IgD-negative memory B cell (primary cell): Measurements from ENCODE around the gene STK32A. TPM values are rescaled to one million over a fixed set of nuclear protein-coding genes. Genes with fewer than 3 reads are reported as not detected.
"Not testable (repeated sequence)": the region's sequence is repeated elsewhere in the genome, so short reads cannot be mapped to it uniquely, and the experiment has no call there.

Experiments
- H3K27ac Mint-ChIP-seq, 3 donors: one replicate each; pipeline ENCODE4 v1.8.0; 2020 to 2022; ENCODE audit warnings: mild to moderate bottlenecking in 3 of 3, mixed read lengths in 3 of 3, moderate library complexity in 1 of 3
- H3K27me3 Mint-ChIP-seq: one replicate; pipeline ENCODE4 v1.8.0; 2021; ENCODE audit warnings: mixed read lengths
- H3K36me3 Mint-ChIP-seq: one replicate; pipeline ENCODE4 v1.8.0; 2020; ENCODE audit warnings: mild to moderate bottlenecking, mixed read lengths
- H3K4me1 Mint-ChIP-seq, 3 donors: one replicate each; pipeline ENCODE4 v1.8.0; 2020 to 2022; ENCODE audit warnings: mixed read lengths in 3 of 3, mild to moderate bottlenecking in 1 of 3
- H3K4me3 Mint-ChIP-seq, 4 donors: one replicate each; pipeline ENCODE4 v1.8.0; 2020 to 2022; ENCODE audit warnings: mild to moderate bottlenecking in 4 of 4, mixed read lengths in 4 of 4, moderate library complexity in 3 of 4
- H3K9me3 Mint-ChIP-seq, 3 donors: one replicate each; pipeline ENCODE4 v1.8.0; 2020 to 2021; ENCODE audit warnings: mixed read lengths in 3 of 3, mild to moderate bottlenecking in 1 of 3
- polyA plus RNA-seq: library from polyadenylated mRNA; unstranded; fragments of 300-500 nt; fragmentation: Illumina TruSeq; gene quantifications from one replicate; pipeline ENCODE4 v1.2.3, GENCODE V29; 2021

The STK32A gene
- polyA plus RNA-seq, 1 donor from 2014 or later, result not detected

- H3K36me3 Mint-ChIP-seq, result no peaks in the 10 kb centered on the region
- peaks cover 0 to 3% (median 0%) of the 10 kb centered on the region in 3 donors for H3K9me3 Mint-ChIP-seq
- H3K27me3 Mint-ChIP-seq, result no peaks in the 10 kb centered on the region
- H3K4me3 Mint-ChIP-seq, result no peak overlapping the region
- H3K4me1 Mint-ChIP-seq, result no peaks in the 10 kb centered on the region
- H3K27ac Mint-ChIP-seq, result no peak overlapping the region
Measured at GRCh38 chr5:147348046-147348445, 113.2 kb downstream of the STK32A start.

GRCh38 chr5:147348451-147348850 lies 113.6 kb downstream of the STK32A start:
- H3K4me3 Mint-ChIP-seq, result no peak overlapping the region
- no peaks in the 10 kb centered on the region for H3K36me3 Mint-ChIP-seq
- no peaks in the 10 kb centered on the region for H3K27me3 Mint-ChIP-seq
- peaks cover 0 to 3% (median 0%) of the 10 kb centered on the region in 3 donors for H3K9me3 Mint-ChIP-seq
- H3K4me1 Mint-ChIP-seq, result no peaks in the 10 kb centered on the region
- no peak overlapping the region for H3K27ac Mint-ChIP-seq

- no peaks in the 10 kb centered on the region for H3K4me1 Mint-ChIP-seq
- H3K36me3 Mint-ChIP-seq, result no peaks in the 10 kb centered on the region
- no peak overlapping the region for H3K4me3 Mint-ChIP-seq
- H3K9me3 Mint-ChIP-seq, result peaks cover 0 to 3% (median 0%) of the 10 kb centered on the region in 3 donors
- H3K27me3 Mint-ChIP-seq, result no peaks in the 10 kb centered on the region
- H3K27ac Mint-ChIP-seq, result no peak overlapping the region
Measured at GRCh38 chr5:147349241-147349640, 114.4 kb downstream of the STK32A start.

GRCh38 chr5:147359101-147359500 lies 124.3 kb downstream of the STK32A start:
- Mint-ChIP-seq H3K27ac (no peak overlapping the region), H3K9me3 (peaks cover 0 to under 1% (median 0%) of the 10 kb centered on the region in 3 donors), H3K4me3 (no peak overlapping the region), H3K4me1 (no peaks in the 10 kb centered on the region), H3K36me3 (no peaks in the 10 kb centered on the region), H3K27me3 (no peaks in the 10 kb centered on the region)

- Mint-ChIP-seq H3K4me3 (no peak overlapping the region), H3K9me3 (peaks cover 0 to 2% (median 0%) of the 10 kb centered on the region in 3 donors), H3K36me3 (no peaks in the 10 kb centered on the region), H3K27me3 (no peaks in the 10 kb centered on the region), H3K4me1 (no peaks in the 10 kb centered on the region), H3K27ac (no peak overlapping the region)
Measured at GRCh38 chr5:147359581-147359980, 124.8 kb downstream of the STK32A start.

GRCh38 chr5:147360816-147361215 lies 126.0 kb downstream of the STK32A start:
- Mint-ChIP-seq H3K27me3 (no peaks in the 10 kb centered on the region), H3K4me1 (no peaks in the 10 kb centered on the region), H3K36me3 (no peaks in the 10 kb centered on the region), H3K27ac (no peak overlapping the region), H3K9me3 (peaks cover 0 to 5% (median 2%) of the 10 kb centered on the region in 3 donors), H3K4me3 (no peak overlapping the region)

GRCh38 chr5:147361441-147362175 lies 126.8 kb downstream of the STK32A start:
- Mint-ChIP-seq H3K4me3 (no peak overlapping the region), H3K9me3 (peaks cover 0 to 5% (median 2%) of the 10 kb centered on the region in 3 donors), H3K4me1 (no peaks in the 10 kb centered on the region), H3K36me3 (no peaks in the 10 kb centered on the region), H3K27ac (no peak overlapping the region), H3K27me3 (no peaks in the 10 kb centered on the region)

GRCh38 chr5:147367381-147367780 lies 132.6 kb downstream of the STK32A start:
- not testable (repeated sequence) for H3K4me1 Mint-ChIP-seq, H3K9me3 Mint-ChIP-seq, H3K36me3 Mint-ChIP-seq, H3K27ac Mint-ChIP-seq, H3K4me3 Mint-ChIP-seq, H3K27me3 Mint-ChIP-seq

GRCh38 chr5:147369742-147370374 lies 135.0 kb downstream of the STK32A start:
- H3K27me3 Mint-ChIP-seq, result no peaks in the 10 kb centered on the region
- H3K9me3 Mint-ChIP-seq, result peaks cover 0 to 6% (median 0%) of the 10 kb centered on the region in 3 donors
- H3K4me1 Mint-ChIP-seq, result no peaks in the 10 kb centered on the region
- no peaks in the 10 kb centered on the region for H3K36me3 Mint-ChIP-seq
- H3K27ac Mint-ChIP-seq, result no peak overlapping the region
- H3K4me3 Mint-ChIP-seq, result no peak overlapping the region

GRCh38 chr5:147371290-147371689 lies 136.5 kb downstream of the STK32A start:
- Mint-ChIP-seq H3K9me3 (peaks cover 0 to 3% (median 2%) of the 10 kb centered on the region in 3 donors), H3K36me3 (no peaks in the 10 kb centered on the region), H3K4me3 (no peak overlapping the region), H3K27ac (no peak overlapping the region), H3K27me3 (no peaks in the 10 kb centered on the region), H3K4me1 (no peaks in the 10 kb centered on the region)

- H3K27ac Mint-ChIP-seq, result no peak overlapping the region
- H3K27me3 Mint-ChIP-seq, result no peaks in the 10 kb centered on the region
- peaks cover 0 to 6% (median 3%) of the 10 kb centered on the region in 3 donors for H3K9me3 Mint-ChIP-seq
- no peaks in the 10 kb centered on the region for H3K36me3 Mint-ChIP-seq
- H3K4me1 Mint-ChIP-seq, result no peaks in the 10 kb centered on the region
- H3K4me3 Mint-ChIP-seq, result no peak overlapping the region
Measured at GRCh38 chr5:147372191-147372590, 137.4 kb downstream of the STK32A start.

- H3K4me3 Mint-ChIP-seq, result no peak overlapping the region
- no peaks in the 10 kb centered on the region for H3K4me1 Mint-ChIP-seq
- H3K9me3 Mint-ChIP-seq, result peaks cover 0 to 8% (median 6%) of the 10 kb centered on the region in 3 donors
- no peaks in the 10 kb centered on the region for H3K36me3 Mint-ChIP-seq
- no peak overlapping the region for H3K27ac Mint-ChIP-seq
- no peaks in the 10 kb centered on the region for H3K27me3 Mint-ChIP-seq
Measured at GRCh38 chr5:147373328-147373727, 138.5 kb downstream of the STK32A start.

- Mint-ChIP-seq H3K27me3 (no peaks in the 10 kb centered on the region), H3K9me3 (peaks cover 0 to 14% (median 6%) of the 10 kb centered on the region in 3 donors), H3K4me3 (no peak overlapping the region), H3K4me1 (no peaks in the 10 kb centered on the region), H3K27ac (no peak overlapping the region), H3K36me3 (no peaks in the 10 kb centered on the region)
Measured at GRCh38 chr5:147375151-147375550, 140.3 kb downstream of the STK32A start.

GRCh38 chr5:147377682-147378081 lies 142.9 kb downstream of the STK32A start:
- Mint-ChIP-seq H3K27ac (no peak overlapping the region), H3K27me3 (no peaks in the 10 kb centered on the region), H3K36me3 (no peaks in the 10 kb centered on the region), H3K4me3 (no peak overlapping the region), H3K9me3 (peaks cover 0 to 14% (median 8%) of the 10 kb centered on the region in 3 donors), H3K4me1 (no peaks in the 10 kb centered on the region)

- Mint-ChIP-seq H3K4me3 (no peak overlapping the region), H3K27me3 (no peaks in the 10 kb centered on the region), H3K4me1 (no peaks in the 10 kb centered on the region), H3K9me3 (peaks cover 0 to 11% (median 4%) of the 10 kb centered on the region in 3 donors), H3K36me3 (no peaks in the 10 kb centered on the region), H3K27ac (no peak overlapping the region)
Measured at GRCh38 chr5:147381555-147381954, 146.7 kb downstream of the STK32A start.

- Mint-ChIP-seq H3K36me3 (no peaks in the 10 kb centered on the region), H3K27ac (no peak overlapping the region), H3K4me3 (no peak overlapping the region), H3K27me3 (no peaks in the 10 kb centered on the region), H3K9me3 (peaks cover 0 to 11% (median 2%) of the 10 kb centered on the region in 3 donors), H3K4me1 (no peaks in the 10 kb centered on the region)
Measured at GRCh38 chr5:147382776-147383175, 147.9 kb downstream of the STK32A start.
